HL-60 (cell line): Measurements from ENCODE around the gene TCF15.

Experiments used
- DNase-seq, 2 experiments: peaks; one replicate each; pipeline ENCODE4 v3.0.0-alpha.2; 2010 to 2020; ENCODE audit warnings: low read depth in 1 of 2, low spot score in 1 of 2
- H3K27ac ChIP-seq: fragments of 250-450 bp; sonication (Bioruptor Pico); replicated peaks from 2 replicates; pipeline ENCODE4 v1.5.1; 2020; ENCODE audit warnings: mild to moderate bottlenecking, moderate library complexity
- H3K27me3 ChIP-seq: fragments of 250-450 bp; sonication (Bioruptor Pico); 2 replicates; pipeline ENCODE4 v1.5.1; 2021; ENCODE audit warnings: mild to moderate bottlenecking, moderate library complexity; ENCODE audit not compliant: insufficient read depth, poor library complexity, severe bottlenecking
- H3K4me3 ChIP-seq: replicated peaks from 2 replicates; pipeline ENCODE4 v1.5.1; 2011; ENCODE audit warnings: mild to moderate bottlenecking, control low read depth, low read length; ENCODE audit not compliant: insufficient read depth
- CTCF ChIP-seq: IDR thresholded peaks from one replicate; pipeline ENCODE4 v1.5.1; 2011; ENCODE audit warnings: low read length, control low read depth, inconsistent platforms; ENCODE audit not compliant: insufficient read depth
- GABPA ChIP-seq: IDR thresholded peaks from 2 replicates; pipeline ENCODE4 v1.6.1; 2012; ENCODE audit warnings: low read depth
- POLR2AphosphoS5 ChIP-seq: IDR thresholded peaks from 2 replicates; pipeline ENCODE4 v1.6.1; 2012; ENCODE audit warnings: low read depth
- SPI1 ChIP-seq: IDR thresholded peaks from 2 replicates; pipeline ENCODE4 v1.6.1; 2012; ENCODE audit warnings: low read depth, mild to moderate bottlenecking, borderline replicate concordance
- TF ChIP-seq, protein P1 (sequence below): IDR thresholded peaks from 2 replicates; pipeline ENCODE4 v1.6.1; 2012; ENCODE audit warnings: low read depth; ENCODE audit not compliant: insufficient replicate concordance

TCF15 gene

DNA sequence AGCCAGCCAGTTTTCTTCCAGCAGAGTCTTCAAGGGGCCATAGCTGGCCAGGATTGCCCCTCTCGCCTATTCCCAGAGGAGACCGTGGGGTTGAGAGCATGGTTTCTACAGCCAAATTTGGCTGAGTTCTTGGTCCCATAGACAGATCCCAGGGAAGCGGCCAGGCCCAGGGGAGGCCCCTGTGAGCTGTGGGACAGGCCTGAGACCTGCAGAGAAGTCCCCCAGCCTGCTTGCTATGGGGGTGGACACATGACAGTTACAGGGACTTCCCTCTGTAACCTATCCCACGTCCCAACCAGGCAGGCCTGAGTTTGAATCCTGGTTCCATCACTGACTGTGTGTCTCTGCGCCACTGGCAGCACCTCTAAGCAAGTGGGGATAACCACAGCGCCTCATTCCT is 2.6 kb downstream of the TCF15 start:
- H3K27me3 ChIP-seq, result peaks cover 40% of the 10 kb centered on the region
- H3K4me3 ChIP-seq, result no peak overlapping the region
- no peak for DNase-seq
- TF ChIP-seq POLR2AphosphoS5 (no peak), CTCF (no peak), GABPA (no peak), SPI1 (no peak)
- TF ChIP-seq, protein P1, sequence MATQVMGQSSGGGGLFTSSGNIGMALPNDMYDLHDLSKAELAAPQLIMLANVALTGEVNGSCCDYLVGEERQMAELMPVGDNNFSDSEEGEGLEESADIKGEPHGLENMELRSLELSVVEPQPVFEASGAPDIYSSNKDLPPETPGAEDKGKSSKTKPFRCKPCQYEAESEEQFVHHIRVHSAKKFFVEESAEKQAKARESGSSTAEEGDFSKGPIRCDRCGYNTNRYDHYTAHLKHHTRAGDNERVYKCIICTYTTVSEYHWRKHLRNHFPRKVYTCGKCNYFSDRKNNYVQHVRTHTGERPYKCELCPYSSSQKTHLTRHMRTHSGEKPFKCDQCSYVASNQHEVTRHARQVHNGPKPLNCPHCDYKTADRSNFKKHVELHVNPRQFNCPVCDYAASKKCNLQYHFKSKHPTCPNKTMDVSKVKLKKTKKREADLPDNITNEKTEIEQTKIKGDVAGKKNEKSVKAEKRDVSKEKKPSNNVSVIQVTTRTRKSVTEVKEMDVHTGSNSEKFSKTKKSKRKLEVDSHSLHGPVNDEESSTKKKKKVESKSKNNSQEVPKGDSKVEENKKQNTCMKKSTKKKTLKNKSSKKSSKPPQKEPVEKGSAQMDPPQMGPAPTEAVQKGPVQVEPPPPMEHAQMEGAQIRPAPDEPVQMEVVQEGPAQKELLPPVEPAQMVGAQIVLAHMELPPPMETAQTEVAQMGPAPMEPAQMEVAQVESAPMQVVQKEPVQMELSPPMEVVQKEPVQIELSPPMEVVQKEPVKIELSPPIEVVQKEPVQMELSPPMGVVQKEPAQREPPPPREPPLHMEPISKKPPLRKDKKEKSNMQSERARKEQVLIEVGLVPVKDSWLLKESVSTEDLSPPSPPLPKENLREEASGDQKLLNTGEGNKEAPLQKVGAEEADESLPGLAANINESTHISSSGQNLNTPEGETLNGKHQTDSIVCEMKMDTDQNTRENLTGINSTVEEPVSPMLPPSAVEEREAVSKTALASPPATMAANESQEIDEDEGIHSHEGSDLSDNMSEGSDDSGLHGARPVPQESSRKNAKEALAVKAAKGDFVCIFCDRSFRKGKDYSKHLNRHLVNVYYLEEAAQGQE, result no peak
- no peak overlapping the region for H3K27ac ChIP-seq

DNA sequence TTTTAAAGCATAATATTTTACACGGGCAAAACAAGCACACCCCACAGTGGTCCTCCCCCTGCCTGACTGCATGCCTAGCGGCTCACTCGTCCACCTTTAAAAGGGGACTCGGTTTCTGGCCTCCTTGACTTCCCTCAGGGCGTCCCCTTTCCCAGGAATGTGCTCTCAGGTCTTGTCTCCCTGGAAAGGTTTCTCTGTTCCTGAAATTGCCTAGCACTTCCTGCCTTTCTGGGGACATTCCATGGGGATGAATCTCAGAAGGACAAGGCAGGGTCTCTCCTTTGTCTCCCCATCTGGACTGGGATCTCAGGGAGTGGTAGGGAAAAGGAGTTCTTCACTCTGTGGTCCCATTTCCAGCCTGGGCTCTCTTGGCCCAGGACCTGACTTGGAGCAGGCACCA is 4.9 kb downstream of the TCF15 start:
- H3K27ac ChIP-seq, result no peak overlapping the region
- H3K4me3 ChIP-seq, result no peak overlapping the region
- no peak for TF ChIP-seq GABPA
- TF ChIP-seq, protein P1, result no peak
- TF ChIP-seq POLR2AphosphoS5, result no peak
- no peak for TF ChIP-seq SPI1
- no peak for TF ChIP-seq CTCF
- peaks cover 17% of the 10 kb centered on the region for H3K27me3 ChIP-seq
- DNase-seq, result no peak

GRCh38 chr20:603116-603640 is 6.9 kb downstream of the TCF15 start:
- DNase-seq, result no peak
- Histone ChIP-seq H3K4me3 (no peak overlapping the region), H3K27me3 (peaks cover 7% of the 10 kb centered on the region), H3K27ac (no peak overlapping the region)
- TF ChIP-seq SPI1, result no peak
- TF ChIP-seq POLR2AphosphoS5, result no peak
- TF ChIP-seq GABPA, result no peak
- TF ChIP-seq, protein P1, result no peak
- no peak for TF ChIP-seq CTCF
